H1 (cell line): ENCODE results near the gene PGLYRP1. TPM values are rescaled to one million over a fixed set of nuclear protein-coding genes. Genes with fewer than 3 reads are reported as not detected.

Experiments
- CTCF ChIA-PET: fragments of 300-600 bp; sonication (Branson Sonifier 250); formaldehyde crosslinking; loops from one replicate; lab custom pipeline; 2021; ENCODE audit not compliant: partially characterized antibody; lab: Charles Lee
- POLR2A ChIA-PET: fragments of 300-600 bp; sonication (Branson Sonifier 250); formaldehyde crosslinking; loops from one replicate; lab custom pipeline; 2021; ENCODE audit warnings: inconsistent platforms; ENCODE audit not compliant: partially characterized antibody; lab: Charles Lee
- DNase-seq, 2 experiments: peaks; one replicate each; pipeline versions ENCODE4 v3.0.0 to v3.0.0-alpha.2; 2010 to 2022; ENCODE audit warnings: low spot score in 2 of 2, low read depth in 1 of 2, mixed read lengths in 1 of 2
- FAIRE-seq: peaks from 2 replicates; lab custom pipeline; 2011; peaks lifted over from hg19 to GRCh38; lab: Jason Lieb, UNC
- H2AFZ ChIP-seq: 2 replicates; pipeline ENCODE4 v1.8.1; 2012; ENCODE audit warnings: low read length, inconsistent platforms
- H2AK5ac ChIP-seq: 2 replicates; pipeline ENCODE4 v1.6.1; 2013; ENCODE audit warnings: low read depth, low read length
- H2BK120ac ChIP-seq: replicated peaks from 2 replicates; pipeline ENCODE3; 2013; ENCODE audit warnings: low read depth, low read length, inconsistent platforms
- H2BK12ac ChIP-seq: 2 replicates; pipeline ENCODE4 v1.6.1; 2013; ENCODE audit warnings: low read depth, low read length
- H2BK15ac ChIP-seq: 2 replicates; pipeline ENCODE4 v1.6.1; 2013; ENCODE audit warnings: low read length
- H2BK20ac ChIP-seq: 2 replicates; pipeline ENCODE4 v1.6.1; 2013; ENCODE audit warnings: low read length
- H2BK5ac ChIP-seq: 2 replicates; pipeline ENCODE4 v1.6.1; 2013; ENCODE audit warnings: low read depth, low read length
- H3K14ac ChIP-seq: 2 replicates; pipeline ENCODE4 v1.6.1; 2013; ENCODE audit warnings: inconsistent platforms; ENCODE audit not compliant: insufficient read length
- H3K18ac ChIP-seq: 2 replicates; pipeline ENCODE4 v1.6.1; 2013; ENCODE audit warnings: low read length; ENCODE audit errors: extremely low read depth
- H3K23ac ChIP-seq: 2 replicates; pipeline ENCODE4 v1.6.1; 2013; ENCODE audit warnings: inconsistent platforms; ENCODE audit not compliant: insufficient read length
- H3K23me2 ChIP-seq: 2 replicates; pipeline ENCODE4 v1.6.1; 2013; ENCODE audit warnings: low read depth, low read length
- H3K27ac ChIP-seq: 2 replicates; pipeline ENCODE4 v1.6.1; 2011; ENCODE audit warnings: low read depth, low read length, inconsistent platforms
- H3K27me3 ChIP-seq, 4 experiments: replicated peaks in 1 of 4; 1 replicate in 1 of 4; 2 replicates in 3 of 4; pipeline versions ENCODE4 v1.6.1 to v1.8.1; 2011 to 2013; ENCODE audit warnings: low read length in 3 of 4, mild to moderate bottlenecking in 3 of 4, inconsistent platforms in 2 of 4, mixed read lengths in 2 of 4, moderate library complexity in 1 of 4; ENCODE audit not compliant: control insufficient read depth in 3 of 4, insufficient read depth in 3 of 4; ENCODE audit errors: extremely low read depth in 1 of 4
- H3K36me3 ChIP-seq, 4 experiments: 2 replicates each; pipeline versions ENCODE4 v1.6.1 to v1.8.1; 2011 to 2013; ENCODE audit warnings: mild to moderate bottlenecking in 4 of 4, low read length in 3 of 4, moderate library complexity in 2 of 4, control low read depth in 1 of 4, inconsistent platforms in 1 of 4; ENCODE audit not compliant: insufficient read depth in 4 of 4, control insufficient read depth in 2 of 4
- H3K4ac ChIP-seq: replicated peaks from 2 replicates; pipeline ENCODE3; 2013; ENCODE audit warnings: low read length, low read depth, mixed read lengths, inconsistent platforms; ENCODE audit not compliant: insufficient read length
- H3K4me1 ChIP-seq, 4 experiments: replicated peaks in 1 of 4; 1 replicate in 1 of 4; 2 replicates in 3 of 4; pipeline versions ENCODE4 v1.6.1 to v1.8.1; 2011 to 2013; ENCODE audit warnings: low read length in 3 of 4, inconsistent platforms in 2 of 4, mixed read lengths in 1 of 4; ENCODE audit not compliant: insufficient read depth in 4 of 4, control insufficient read depth in 3 of 4
- H3K4me2 ChIP-seq, 2 experiments: 2 replicates each; pipeline versions ENCODE4 v1.6.1 to v1.8.1; 2011 to 2013; ENCODE audit warnings: low read depth in 2 of 2, low read length in 2 of 2, control low read depth in 1 of 2, inconsistent platforms in 1 of 2, mild to moderate bottlenecking in 1 of 2; ENCODE audit not compliant: insufficient read depth in 1 of 2
- H3K4me3 ChIP-seq, 4 experiments: fragments of 200-600, 300-600 bp in 1 of 4; sonication (generic), shearing (Covaris generic), sonication (Bioruptor Twin) in 1 of 4; 2 replicates each; pipeline versions ENCODE4 v1.5.1 to v1.8.1; 2011 to 2016; ENCODE audit warnings: low read length in 4 of 4, low read depth in 3 of 4, control low read depth in 2 of 4, inconsistent platforms in 2 of 4, mild to moderate bottlenecking in 2 of 4, mixed read lengths in 1 of 4, moderate library complexity in 1 of 4; ENCODE audit not compliant: insufficient read depth in 2 of 4; ENCODE audit errors: extremely low read depth in 1 of 4
- H3K56ac ChIP-seq: replicated peaks from 2 replicates; pipeline ENCODE3; 2013; ENCODE audit warnings: low read depth, mild to moderate bottlenecking, mixed read lengths, low read length, inconsistent platforms; ENCODE audit not compliant: insufficient read length
- H3K79me1 ChIP-seq: 2 replicates; pipeline ENCODE4 v1.6.1; 2013; ENCODE audit warnings: low read depth, low read length, control low read depth
- H3K79me2 ChIP-seq, 2 experiments: 2 replicates each; pipeline versions ENCODE4 v1.6.1 to v1.8.1; 2012 to 2013; ENCODE audit warnings: low read length in 2 of 2, mild to moderate bottlenecking in 2 of 2, inconsistent platforms in 1 of 2; ENCODE audit not compliant: insufficient read depth in 2 of 2, control insufficient read depth in 1 of 2
- H3K9ac ChIP-seq, 4 experiments: replicated peaks in 1 of 4; 1 replicate in 1 of 4; 2 replicates in 3 of 4; pipeline versions ENCODE4 v1.6.1 to v1.8.1; 2011 to 2013; ENCODE audit warnings: low read depth in 3 of 4, low read length in 3 of 4, control low read depth in 2 of 4, mild to moderate bottlenecking in 2 of 4, moderate library complexity in 2 of 4, inconsistent platforms in 1 of 4; ENCODE audit errors: extremely low read depth in 1 of 4
- H3K9me3 ChIP-seq, 2 experiments: 2 replicates each; pipeline versions ENCODE4 v1.6.1 to v1.8.1; 2012 to 2013; ENCODE audit warnings: mild to moderate bottlenecking in 2 of 2, moderate library complexity in 2 of 2, control low read depth in 1 of 2, inconsistent platforms in 1 of 2, low read depth in 1 of 2, low read length in 1 of 2, mixed read lengths in 1 of 2; ENCODE audit not compliant: insufficient read depth in 2 of 2
- H4K20me1 ChIP-seq, 2 experiments: replicated peaks in 1 of 2; 2 replicates each; pipeline versions ENCODE3 to v1.8.1; 2011 to 2013; ENCODE audit warnings: inconsistent platforms in 2 of 2, low read length in 2 of 2, mild to moderate bottlenecking in 1 of 2; ENCODE audit not compliant: insufficient read depth in 2 of 2, control insufficient read depth in 1 of 2
- H4K5ac ChIP-seq: 2 replicates; pipeline ENCODE4 v1.6.1; 2013; ENCODE audit warnings: low read length, low read depth, mixed read lengths, inconsistent platforms; ENCODE audit not compliant: insufficient read length
- H4K8ac ChIP-seq: 2 replicates; pipeline ENCODE4 v1.8.0; 2013; ENCODE audit warnings: mild to moderate bottlenecking, moderate library complexity, low read length, inconsistent platforms; ENCODE audit not compliant: insufficient read depth; ENCODE audit errors: extremely low read depth
- H4K91ac ChIP-seq: replicated peaks from 2 replicates; pipeline ENCODE3; 2013; ENCODE audit warnings: low read length, mixed read lengths, inconsistent platforms; ENCODE audit not compliant: insufficient read length
- CHD1 ChIP-seq: IDR thresholded peaks from 2 replicates; pipeline ENCODE4 v1.6.1; 2012; ENCODE audit warnings: low read depth, low read length, improper control_type of control experiment
- CTBP2 ChIP-seq: IDR thresholded peaks from 2 replicates; pipeline ENCODE4 v1.7.0; 2011; ENCODE audit warnings: borderline replicate concordance, mild to moderate bottlenecking, moderate library complexity, mixed read lengths, low read length; ENCODE audit not compliant: insufficient read depth, insufficient read length
- CTCF ChIP-seq, 3 experiments: IDR thresholded peaks; 1 replicate in 2 of 3; 2 replicates in 1 of 3; pipeline versions ENCODE4 v1.5.1 to v1.6.1; 2011; ENCODE audit warnings: low read length in 3 of 3, mild to moderate bottlenecking in 3 of 3, inconsistent platforms in 2 of 3, low read depth in 1 of 3, moderate library complexity in 1 of 3; ENCODE audit not compliant: insufficient read depth in 1 of 3; ENCODE audit errors: control extremely low read depth in 1 of 3
- FOSL1 ChIP-seq: IDR thresholded peaks from 2 replicates; pipeline ENCODE4 v1.6.1; 2011; ENCODE audit warnings: mild to moderate bottlenecking, low read depth, low read length, moderate library complexity; ENCODE audit not compliant: insufficient read depth
- SIN3A ChIP-seq, 2 experiments: IDR thresholded peaks in 1 of 2; conservative IDR thresholded peaks in 1 of 2; 2 replicates each; pipeline ENCODE4 v1.6.1; 2011 to 2012; ENCODE audit warnings: low read length in 2 of 2, improper control_type of control experiment in 1 of 2, low read depth in 1 of 2, mild to moderate bottlenecking in 1 of 2
- ZNF274 ChIP-seq: IDR thresholded peaks from 2 replicates; pipeline ENCODE4 v1.7.0; 2012; ENCODE audit warnings: low read length, borderline replicate concordance; ENCODE audit errors: extremely low read depth
- WGBS, 2 experiments: shearing (Covaris generic) in 1 of 2; methylation state at CpG; one replicate each; pipeline versions ENCODE4 v1.1.6 to v1.1.7; 2013 to 2015; ENCODE audit warnings: low lambda C conversion rate in 2 of 2, mixed read lengths in 2 of 2, inconsistent platforms in 1 of 2, low coverage in 1 of 2, missing lambda C conversion rate in 1 of 2; ENCODE audit not compliant: insufficient replicate concordance in 2 of 2, insufficient coverage in 1 of 2, insufficient read length in 1 of 2; ENCODE audit errors: extremely low coverage in 1 of 2, missing lambda C conversion rate in 1 of 2; 5-methylcytosine and 5-hydroxymethylcytosine counted together
- polyA plus RNA-seq, 7 experiments: library from polyadenylated mRNA; depleted of rRNA in 3 of 7; stranded (reverse) in 5 of 7; unstranded in 2 of 7; fragments of >200 nt in 5 of 7; fragments of 200-250 nt in 2 of 7; gene quantifications; 1 replicate in 5 of 7; 2 replicates in 1 of 7; 4 replicates in 1 of 7; pipeline versions ENCODE4 v1.2.1 to v1.2.3, GENCODE V29; 2011 to 2013; ENCODE audit warnings: missing spikeins in 2 of 7, mixed read lengths in 2 of 7
- total RNA-seq: library from RNA; stranded (reverse); fragmentation: NEBNext Ultra II Directional; extraction: Animal tissue kit (Norgen Biotek cat#: 25700); gene quantifications from 2 replicates; pipeline ENCODE4 v1.2.1, GENCODE V29; 2021

Gene PGLYRP1
- total and polyA plus RNA-seq, 2 of the 8 experiments (the other 6 are each of a cell fraction or from before 2014, with no cell fraction given): not detected

GRCh38 chr19:46036744-46037128 is 13.9 kb upstream of the PGLYRP1 start:
- H3K23me2 ChIP-seq: no peaks in the 10 kb centered on the region
- no peaks in the 10 kb centered on the region for H3K4me1 ChIP-seq
- peak overlapping the region; percentile 85 for H4K8ac ChIP-seq
- no peak overlapping the region for H2BK5ac ChIP-seq
- H2BK120ac ChIP-seq: no peak overlapping the region
- H3K36me3 ChIP-seq: no peaks in the 10 kb centered on the region
- no peak overlapping the region for H3K4ac ChIP-seq
- H4K20me1 ChIP-seq: no peaks in the 10 kb centered on the region
- no peak overlapping the region for H3K9ac ChIP-seq
- no peak overlapping the region for H3K18ac ChIP-seq
- no peak overlapping the region for H3K56ac ChIP-seq
- WGBS, 2 experiments: 72% methylated on average over 3 of the region's 3 CpGs; no CpG with 5 or more reads in 1 of the 2 experiments
- no peak overlapping the region for H3K23ac ChIP-seq
- ChIA-PET POLR2A (interaction anchor here (0.8 to 1.7 kb wide), 3 partner anchors 13 to 17 kb away, joined by 3 read pairs; partner anchors contain the start of gene PGLYRP1), CTCF (interaction anchor here (0.7 to 17.0 kb wide), 7 partner anchors 9 to 363 kb away, joined by 3 to 250 read pairs (median 4); partner anchors contain the start of gene IGFL2)
- FAIRE-seq: no peak
- H3K79me1 ChIP-seq: no peaks in the 10 kb centered on the region; the same call in 1 of the 2 replicates
- no peaks in the 10 kb centered on the region for H3K79me2 ChIP-seq
- no peak overlapping the region for H4K5ac ChIP-seq
- H2BK20ac ChIP-seq: no peak overlapping the region
- no peak for DNase-seq
- H3K14ac ChIP-seq: no peak overlapping the region
- no peak overlapping the region for H2BK15ac ChIP-seq
- no peak for TF ChIP-seq SIN3A (conservative IDR thresholded peaks at IDR 0.05 in 1 of 2, IDR thresholded peaks at IDR 0.05 in 1 of 2; ENCODE audit: low read depth in 1 of 2, low read length in 2 of 2)
- no peak for TF ChIP-seq ZNF274
- TF ChIP-seq FOSL1: no peak
- TF ChIP-seq CTBP2: no peak
- TF ChIP-seq CHD1: no peak
- no peak for TF ChIP-seq CTCF (IDR thresholded peaks at IDR 0.05; ENCODE audit: control extremely low read depth in 1 of 3, insufficient read depth in 1 of 3, low read depth in 1 of 3, low read length in 3 of 3)
- no peak overlapping the region for H3K4me3 ChIP-seq
- H2AK5ac ChIP-seq: no peak overlapping the region
- H2BK12ac ChIP-seq: no peak overlapping the region
- H2AFZ ChIP-seq: no peak overlapping the region
- H4K91ac ChIP-seq: no peak overlapping the region
- no peak overlapping the region for H3K4me2 ChIP-seq
- H3K27ac ChIP-seq: no peak overlapping the region
- H3K27me3 ChIP-seq: peaks cover 0 to 2% (median 2%) of the 10 kb centered on the region in 4 experiments; a peak in 4 of 7 replicates
- H3K9me3 ChIP-seq: peaks cover 2 to 5% of the 10 kb centered on the region in 2 experiments; a peak in 1 of 4 replicates
